ENCODE data around the gene TBC1D13.
"Not testable (repeated sequence)": the region's sequence is repeated elsewhere in the genome, so short reads cannot be mapped to it uniquely, and the experiment has no call there.

TBC1D13 gene

GRCh38 chr9:128851779-128852600 is 64.9 kb downstream of the TBC1D13 start:
- not testable (repeated sequence) for DNase-seq

DNA sequence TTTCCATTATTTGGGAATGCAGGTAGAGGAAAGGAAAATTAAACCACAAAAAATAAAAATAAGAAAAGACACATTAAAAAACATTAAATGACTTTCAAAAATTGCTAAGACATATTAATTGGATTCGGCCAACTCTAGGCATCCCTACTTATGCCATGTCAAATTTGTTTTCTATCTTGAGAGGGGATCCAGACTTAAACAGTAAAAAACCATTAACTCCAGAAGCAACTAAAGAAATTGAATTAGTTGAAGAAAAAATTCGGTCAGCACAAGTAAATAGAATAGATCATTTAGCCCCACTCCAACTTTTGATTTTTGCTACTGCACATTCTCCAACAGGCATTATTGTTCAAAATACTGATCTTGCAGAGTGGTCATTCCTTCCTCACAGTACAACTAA is 65.6 kb downstream of the TBC1D13 start:
- not testable (repeated sequence) for DNase-seq

GRCh38 chr9:128854454-128854853 is 67.4 kb downstream of the TBC1D13 start:
- DNase-seq = not testable (repeated sequence)

DNA sequence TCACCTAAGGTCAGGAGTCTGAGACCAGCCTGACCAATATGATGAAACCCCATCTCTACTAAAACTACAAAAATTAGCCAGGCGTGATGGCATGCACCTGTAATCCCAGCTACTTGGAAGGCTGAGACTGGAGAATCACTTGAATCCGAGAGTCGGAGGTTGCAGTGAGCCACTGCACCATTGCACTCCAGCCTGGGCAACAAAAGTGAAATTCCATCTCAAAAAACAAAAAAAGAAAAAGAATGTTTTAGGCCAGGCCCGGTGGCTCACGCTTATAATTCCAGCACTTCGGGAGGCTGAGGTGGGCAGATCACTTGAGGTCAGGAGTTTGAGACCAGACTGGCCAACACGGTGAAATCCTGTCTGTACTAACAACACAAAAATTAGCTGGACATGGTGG is 71.4 kb downstream of the TBC1D13 start:
- DNase-seq = not testable (repeated sequence)

All from DMS79 (cell line).